ENCODE data around the gene BOK. TPM values are rescaled to one million over a fixed set of nuclear protein-coding genes. Genes with fewer than 3 reads are reported as not detected.

The BOK gene
- total RNA-seq, 1 donor from 2014 or later: 46.8 TPM

DNA sequence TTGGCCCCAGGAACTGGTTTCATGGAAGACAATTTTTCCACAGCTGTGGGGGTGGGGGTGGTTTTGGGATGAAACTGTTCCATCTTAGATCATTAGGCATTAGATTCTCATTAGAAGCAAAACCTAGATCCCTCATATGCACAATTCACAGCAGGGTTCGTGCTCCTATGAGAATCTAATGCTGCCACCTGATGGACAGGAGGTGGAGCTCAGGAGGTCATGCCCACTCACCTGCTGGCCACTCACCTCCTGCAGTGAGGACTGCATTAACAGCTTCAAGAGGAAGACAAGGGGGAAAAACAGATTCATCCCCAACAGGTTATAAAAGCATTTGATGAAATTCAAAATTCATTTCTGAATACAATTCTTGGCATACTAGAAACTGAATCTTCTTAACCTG lies 39.9 kb downstream of the BOK start:
- H3K27me3 Mint-ChIP-seq (ENCODE audit: low read depth): no peaks in the 10 kb centered on the region
- H3K4me3 Mint-ChIP-seq (ENCODE audit: unreplicated experiment): no peak overlapping the region
- DNase-seq (ENCODE audit: low spot score): no peak
- H3K36me3 Mint-ChIP-seq (ENCODE audit: low read depth): peaks cover 18% of the 10 kb centered on the region
- H3K27ac Mint-ChIP-seq (ENCODE audit: unreplicated experiment): no peak overlapping the region
- TF ChIP-seq, protein P1, sequence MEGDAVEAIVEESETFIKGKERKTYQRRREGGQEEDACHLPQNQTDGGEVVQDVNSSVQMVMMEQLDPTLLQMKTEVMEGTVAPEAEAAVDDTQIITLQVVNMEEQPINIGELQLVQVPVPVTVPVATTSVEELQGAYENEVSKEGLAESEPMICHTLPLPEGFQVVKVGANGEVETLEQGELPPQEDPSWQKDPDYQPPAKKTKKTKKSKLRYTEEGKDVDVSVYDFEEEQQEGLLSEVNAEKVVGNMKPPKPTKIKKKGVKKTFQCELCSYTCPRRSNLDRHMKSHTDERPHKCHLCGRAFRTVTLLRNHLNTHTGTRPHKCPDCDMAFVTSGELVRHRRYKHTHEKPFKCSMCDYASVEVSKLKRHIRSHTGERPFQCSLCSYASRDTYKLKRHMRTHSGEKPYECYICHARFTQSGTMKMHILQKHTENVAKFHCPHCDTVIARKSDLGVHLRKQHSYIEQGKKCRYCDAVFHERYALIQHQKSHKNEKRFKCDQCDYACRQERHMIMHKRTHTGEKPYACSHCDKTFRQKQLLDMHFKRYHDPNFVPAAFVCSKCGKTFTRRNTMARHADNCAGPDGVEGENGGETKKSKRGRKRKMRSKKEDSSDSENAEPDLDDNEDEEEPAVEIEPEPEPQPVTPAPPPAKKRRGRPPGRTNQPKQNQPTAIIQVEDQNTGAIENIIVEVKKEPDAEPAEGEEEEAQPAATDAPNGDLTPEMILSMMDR (IDR thresholded peaks at IDR 0.05): peak; percentile 64
- H3K4me1 Mint-ChIP-seq (ENCODE audit: low read depth): peaks cover 15% of the 10 kb centered on the region
- H3K9me3 Mint-ChIP-seq (ENCODE audit: low read depth): no peaks in the 10 kb centered on the region

DNA sequence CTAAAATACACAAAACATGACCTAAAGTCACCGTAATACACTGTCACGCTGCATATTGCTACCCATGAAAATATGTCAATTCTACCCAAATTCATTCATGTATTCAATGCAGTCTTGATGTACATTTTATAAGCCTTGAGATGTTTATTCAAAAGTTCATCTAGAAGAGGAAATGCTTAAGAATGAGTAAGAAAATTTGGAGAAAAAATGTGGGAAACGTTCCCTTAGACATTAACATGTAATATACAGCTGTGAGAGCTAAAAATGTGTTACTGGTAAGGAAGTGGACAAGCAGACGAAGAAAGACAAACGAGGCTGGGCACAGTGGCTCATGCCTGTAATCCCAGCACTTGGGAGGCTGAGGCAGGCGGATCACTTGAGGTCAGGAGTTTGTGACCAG lies 41.1 kb downstream of the BOK start:
- Mint-ChIP-seq H3K4me3 (ENCODE audit: unreplicated experiment) (no peak overlapping the region), H3K4me1 (ENCODE audit: low read depth) (peaks cover 15% of the 10 kb centered on the region), H3K9me3 (ENCODE audit: low read depth) (no peaks in the 10 kb centered on the region), H3K27me3 (ENCODE audit: low read depth) (no peaks in the 10 kb centered on the region), H3K27ac (ENCODE audit: unreplicated experiment) (peak overlapping the region; percentile 42), H3K36me3 (ENCODE audit: low read depth) (peaks cover 16% of the 10 kb centered on the region)
- peak; percentile 17 for DNase-seq (ENCODE audit: low spot score)
- TF ChIP-seq, protein P1 (IDR thresholded peaks at IDR 0.05): no peak

DNA sequence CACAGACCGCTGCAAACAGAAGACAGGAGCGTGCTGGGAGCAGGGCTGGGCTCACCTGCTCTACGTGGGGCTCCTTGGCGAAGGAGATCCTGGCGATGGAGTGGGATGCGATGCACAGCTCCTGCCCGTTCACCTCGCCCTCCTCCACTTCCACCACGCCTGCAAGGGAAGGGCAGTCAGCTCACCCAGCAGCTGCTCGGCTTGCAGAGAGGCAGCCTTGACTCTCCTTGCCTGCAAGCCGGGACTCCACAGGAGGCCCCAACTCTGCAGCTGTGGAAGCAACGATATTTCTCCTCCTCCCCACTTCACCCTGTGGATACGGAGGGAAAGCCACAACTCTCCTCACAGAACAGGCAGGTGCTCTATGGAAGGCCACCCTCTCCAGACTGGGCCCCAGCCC lies 43.3 kb downstream of the BOK start:
- Mint-ChIP-seq H3K27me3 (ENCODE audit: low read depth) (no peaks in the 10 kb centered on the region), H3K4me1 (ENCODE audit: low read depth) (peaks cover 15% of the 10 kb centered on the region), H3K36me3 (ENCODE audit: low read depth) (peaks cover 17% of the 10 kb centered on the region), H3K9me3 (ENCODE audit: low read depth) (no peaks in the 10 kb centered on the region), H3K4me3 (ENCODE audit: unreplicated experiment) (no peak overlapping the region), H3K27ac (ENCODE audit: unreplicated experiment) (no peak overlapping the region)
- TF ChIP-seq, protein P1 (IDR thresholded peaks at IDR 0.05): no peak
- no peak for DNase-seq (ENCODE audit: low spot score)

DNA sequence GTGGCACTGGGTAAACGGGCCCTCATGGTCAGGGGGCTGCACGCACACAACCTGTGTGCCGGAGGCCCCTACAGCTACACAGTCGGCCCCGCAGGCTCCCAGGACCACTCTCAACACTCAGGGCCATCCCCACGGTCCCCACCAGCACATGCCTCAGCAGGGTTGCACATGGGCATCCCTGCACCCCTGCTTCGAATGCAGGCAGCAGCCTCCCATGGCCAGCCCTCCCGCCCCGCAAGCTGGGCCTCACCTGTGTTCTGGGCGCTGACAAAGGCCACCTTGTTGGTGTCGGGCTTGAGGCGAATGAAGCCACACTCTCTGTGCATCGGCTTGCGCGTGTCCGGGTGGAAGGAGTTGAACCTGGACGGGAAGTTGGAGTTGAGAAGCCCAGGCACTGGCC lies 44.2 kb downstream of the BOK start:
- no peak overlapping the region for H3K27ac Mint-ChIP-seq (ENCODE audit: unreplicated experiment)
- no peak for DNase-seq (ENCODE audit: low spot score)
- H3K9me3 Mint-ChIP-seq (ENCODE audit: low read depth): no peaks in the 10 kb centered on the region
- H3K4me3 Mint-ChIP-seq (ENCODE audit: unreplicated experiment): no peak overlapping the region
- TF ChIP-seq, protein P1 (IDR thresholded peaks at IDR 0.05): no peak
- H3K27me3 Mint-ChIP-seq (ENCODE audit: low read depth): no peaks in the 10 kb centered on the region
- H3K4me1 Mint-ChIP-seq (ENCODE audit: low read depth): peaks cover 15% of the 10 kb centered on the region
- H3K36me3 Mint-ChIP-seq (ENCODE audit: low read depth): peaks cover 15% of the 10 kb centered on the region

DNA sequence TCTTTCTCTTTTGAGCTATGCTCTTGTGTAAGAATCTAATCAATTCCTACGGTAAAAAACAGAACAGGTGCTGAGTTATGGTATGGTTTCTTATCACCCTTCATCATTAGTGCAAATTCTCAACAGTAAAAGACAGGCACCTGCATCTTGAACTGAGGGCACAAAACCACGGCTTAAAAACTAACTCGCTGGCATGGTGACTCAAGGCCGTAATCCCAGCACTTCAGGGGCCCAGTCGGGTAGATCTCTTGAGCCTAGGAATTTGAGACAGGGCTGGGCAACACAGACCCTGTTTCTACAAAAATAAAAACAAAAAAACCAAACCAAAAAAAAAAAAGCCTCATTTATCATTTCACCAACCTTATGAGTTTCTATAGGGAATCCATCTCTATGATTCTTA lies 45.1 kb downstream of the BOK start:
- H3K4me3 Mint-ChIP-seq (ENCODE audit: unreplicated experiment): no peak overlapping the region
- H3K4me1 Mint-ChIP-seq (ENCODE audit: low read depth): peaks cover 11% of the 10 kb centered on the region
- no peaks in the 10 kb centered on the region for H3K9me3 Mint-ChIP-seq (ENCODE audit: low read depth)
- no peak for DNase-seq (ENCODE audit: low spot score)
- TF ChIP-seq, protein P1 (IDR thresholded peaks at IDR 0.05): no peak
- H3K27ac Mint-ChIP-seq (ENCODE audit: unreplicated experiment): no peak overlapping the region
- H3K36me3 Mint-ChIP-seq (ENCODE audit: low read depth): peaks cover 13% of the 10 kb centered on the region
- H3K27me3 Mint-ChIP-seq (ENCODE audit: low read depth): no peaks in the 10 kb centered on the region
